Prostate gland (tissue), 1 donor: ENCODE results near the gene BCAP31.

Experiments
- POLR2A ChIP-seq: fragments of 450-650 bp; IDR thresholded peaks from one replicate; pipeline ENCODE4 v1.6.1; 2016; ENCODE audit warnings: antibody characterized with exemption, mild to moderate bottlenecking
- POLR2AphosphoS5 ChIP-seq: sonication (generic); formaldehyde crosslinking; IDR thresholded peaks from one replicate; pipeline ENCODE4 v1.6.1; 2017; ENCODE audit warnings: antibody characterized with exemption

DNA sequence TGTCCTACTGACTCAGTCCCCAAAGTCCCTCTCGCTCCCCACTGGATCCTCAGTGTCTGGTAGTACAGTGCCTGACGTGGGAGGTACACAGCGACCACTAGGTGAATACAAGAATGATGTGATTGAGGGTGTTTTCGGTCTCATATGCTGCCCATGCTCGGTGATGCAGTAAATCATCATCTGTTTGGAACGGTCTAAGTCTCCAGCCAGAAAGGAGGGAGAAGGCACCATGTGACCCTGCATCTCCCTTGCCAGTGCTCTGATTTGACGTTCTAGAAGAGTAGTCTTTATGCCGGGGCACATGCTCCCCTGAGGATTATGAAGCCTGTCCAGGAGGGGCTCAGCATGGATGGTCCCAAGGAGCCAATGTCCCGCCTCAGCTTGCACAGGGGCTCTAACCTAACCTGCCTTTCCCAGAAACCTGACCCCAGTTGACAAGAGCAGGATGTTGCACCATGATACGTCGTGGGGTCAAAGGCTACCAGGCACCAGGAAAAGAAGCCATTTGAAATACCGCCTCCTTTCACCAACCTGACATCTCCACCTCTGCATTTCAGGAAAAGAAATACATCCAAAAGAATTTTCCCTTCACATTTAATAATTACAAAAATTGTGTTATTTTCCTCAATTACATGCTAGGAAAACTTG, 26.1 kb upstream of the BCAP31 start:
- TF ChIP-seq POLR2AphosphoS5 (no peak), POLR2A (no peak)
